Bronchial epithelial cell (primary cell): ENCODE results near the gene ZNF467. TPM values are rescaled to one million over a fixed set of nuclear protein-coding genes. Genes with fewer than 3 reads are reported as not detected.

ENCODE experiments used
- DNase-seq: peaks from one replicate; pipeline ENCODE4 v3.0.0-alpha.2; 2010; ENCODE audit warnings: low read depth
- FAIRE-seq: peaks from 2 replicates; lab custom pipeline; 2011; peaks lifted over from hg19 to GRCh38; lab: Jason Lieb, UNC
- H3K27me3 ChIP-seq: 2 replicates; pipeline ENCODE4 v1.5.1; 2011; ENCODE audit warnings: low read length; ENCODE audit not compliant: control insufficient read depth, insufficient read depth
- H3K36me3 ChIP-seq: 2 replicates; pipeline ENCODE4 v1.5.1; 2011; ENCODE audit warnings: low read length; ENCODE audit not compliant: control insufficient read depth, insufficient read depth
- H3K4me3 ChIP-seq: 2 replicates; pipeline ENCODE4 v1.5.1; 2011; ENCODE audit warnings: mild to moderate bottlenecking, low read depth, low read length, control low read depth
- CTCF ChIP-seq: IDR thresholded peaks from 2 replicates; pipeline ENCODE4 v1.5.1; 2011; ENCODE audit warnings: mild to moderate bottlenecking, moderate library complexity, low read length, control low read depth, inconsistent platforms; ENCODE audit not compliant: insufficient read depth, severe bottlenecking
- total RNA-seq: library from RNA; depleted of rRNA; stranded (reverse); fragments of >200 nt; gene quantifications from 2 replicates; pipeline ENCODE4 v1.2.1, GENCODE V29; 2014

Gene ZNF467
- total RNA-seq, 1 donor from 2014 or later = 0.26 TPM

- no peak for TF ChIP-seq CTCF
- DNase-seq (no peak), FAIRE-seq (no peak)
- no peaks in the 10 kb centered on the region for H3K36me3 ChIP-seq
- H3K4me3 ChIP-seq = no peak overlapping the region
- H3K27me3 ChIP-seq = peaks cover 4% of the 10 kb centered on the region
Measured at GRCh38 chr7:149766135-149766675, 7.2 kb downstream of the ZNF467 start.

- Histone ChIP-seq H3K27me3 (peaks cover 4% of the 10 kb centered on the region), H3K36me3 (no peaks in the 10 kb centered on the region), H3K4me3 (no peak overlapping the region)
- FAIRE-seq (no peak), DNase-seq (no peak)
- TF ChIP-seq CTCF = no peak
Measured at GRCh38 chr7:149765399-149766121, 7.8 kb downstream of the ZNF467 start.

- H3K4me3 ChIP-seq = no peak overlapping the region
Measured at GRCh38 chr7:149764481-149765398, 8.6 kb downstream of the ZNF467 start.

DNA sequence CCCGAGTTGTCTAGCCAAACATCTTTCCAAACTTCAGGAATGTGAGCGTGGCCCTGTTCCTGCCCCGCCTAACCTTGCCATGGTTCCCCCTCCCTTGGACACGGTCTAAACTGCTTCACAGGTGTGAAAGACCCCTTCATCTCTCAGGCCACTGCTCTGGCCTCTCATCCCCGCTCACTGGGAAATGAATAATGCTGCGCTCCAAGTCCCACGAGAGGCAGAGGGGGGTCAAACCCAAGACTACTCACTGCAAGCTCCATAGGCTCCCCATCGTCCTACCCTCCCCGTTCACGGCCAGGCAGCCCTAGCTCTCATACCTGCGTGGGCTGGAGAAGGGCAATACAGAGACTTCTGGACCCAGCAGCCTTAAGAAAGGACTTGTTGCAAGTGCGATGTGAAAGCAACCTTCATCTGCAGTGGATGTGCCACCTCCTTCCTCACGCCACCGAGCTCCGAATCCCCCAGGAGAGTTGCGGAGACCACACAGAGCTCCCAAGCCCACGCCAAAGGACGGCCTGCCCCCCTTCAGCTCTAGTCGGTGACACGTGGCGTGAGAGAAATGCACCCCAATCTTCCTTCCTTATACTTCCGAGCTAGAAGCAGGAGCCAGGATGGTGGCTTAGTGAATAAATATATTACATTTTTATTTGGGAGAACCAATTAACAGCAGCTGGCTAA, 9.7 kb downstream of the ZNF467 start:
- FAIRE-seq (no peak), DNase-seq (no peak)
- Histone ChIP-seq H3K4me3 (no peak overlapping the region), H3K27me3 (peaks cover 3% of the 10 kb centered on the region), H3K36me3 (no peaks in the 10 kb centered on the region)
- TF ChIP-seq CTCF = no peak

More at GRCh38 chr7:149764481-149765398, 8.6 kb downstream of the ZNF467 start:
- peaks cover 4% of the 10 kb centered on the region for H3K27me3 ChIP-seq
- FAIRE-seq = no peak
- peak; percentile 30 for TF ChIP-seq CTCF
- no peak for DNase-seq
- no peaks in the 10 kb centered on the region for H3K36me3 ChIP-seq

GRCh38 chr7:149762610-149763009, 10.8 kb downstream of the ZNF467 start:
- FAIRE-seq (no peak), DNase-seq (no peak)
- H3K36me3 ChIP-seq = no peaks in the 10 kb centered on the region
- no peak for TF ChIP-seq CTCF
- peaks cover 3% of the 10 kb centered on the region for H3K27me3 ChIP-seq
- no peak overlapping the region for H3K4me3 ChIP-seq
